GM18498 (cell line): ENCODE measurements around the gene ALG5.

Source experiments
- ATAC-seq: cut with Tn5 transposase; IDR thresholded peaks from one replicate; pipeline ENCODE4 v1.9.1; 2021; ENCODE audit warnings: mild to moderate bottlenecking, moderate library complexity; ENCODE audit not compliant: unreplicated experiment

Gene ALG5

DNA sequence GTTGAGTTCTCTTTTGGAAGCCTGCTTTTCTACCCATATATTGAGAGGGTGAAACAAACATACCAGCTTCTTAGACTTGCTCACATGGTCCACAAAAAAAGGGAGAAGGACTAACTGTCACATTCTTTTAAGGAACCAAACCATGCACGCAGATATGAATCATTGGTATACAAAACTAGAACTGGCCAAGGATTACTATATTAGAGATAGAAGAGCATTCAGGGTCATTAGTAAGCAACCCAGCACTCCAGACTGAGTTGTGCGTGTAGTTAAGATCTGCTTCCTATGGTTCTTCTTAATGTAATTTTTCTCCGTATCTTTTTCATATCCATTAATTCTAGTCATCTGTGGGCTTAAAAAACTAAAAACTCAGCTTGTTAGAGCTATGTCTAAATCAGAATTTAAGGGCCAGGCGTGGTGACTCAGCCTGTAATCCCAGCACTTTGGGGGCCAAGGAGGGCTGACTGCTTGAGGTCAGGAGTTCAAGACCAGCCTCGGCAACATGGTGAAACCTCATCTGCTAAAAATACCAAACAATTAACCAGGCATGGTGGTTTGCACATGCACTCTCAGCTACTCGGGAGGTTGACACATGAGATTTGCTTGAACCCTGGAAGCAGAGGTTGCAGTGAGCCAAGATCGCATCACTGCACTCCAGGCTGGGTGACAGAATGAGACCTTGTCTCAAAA is 19.6 kb downstream of the ALG5 start:
- ATAC-seq: no peak

DNA sequence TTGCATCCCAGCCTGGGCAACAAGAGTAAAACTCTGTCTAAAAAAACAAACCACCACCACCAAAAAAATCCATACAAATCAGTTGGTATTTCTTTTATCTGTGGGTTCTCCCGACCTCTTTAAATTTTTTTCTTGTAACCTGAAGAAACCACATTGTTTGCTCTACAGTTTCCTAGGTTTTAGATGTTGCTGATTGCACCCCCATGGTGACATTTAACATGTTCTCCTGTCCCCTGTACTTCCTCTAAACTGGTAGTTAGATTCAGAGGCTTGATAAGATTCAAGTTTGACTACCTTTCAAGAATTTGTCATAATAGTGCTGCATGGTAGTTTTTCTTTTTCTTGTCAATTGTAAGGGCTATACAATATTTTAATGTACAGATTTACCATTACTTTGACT is 24.0 kb downstream of the ALG5 start:
- no peak for ATAC-seq

DNA sequence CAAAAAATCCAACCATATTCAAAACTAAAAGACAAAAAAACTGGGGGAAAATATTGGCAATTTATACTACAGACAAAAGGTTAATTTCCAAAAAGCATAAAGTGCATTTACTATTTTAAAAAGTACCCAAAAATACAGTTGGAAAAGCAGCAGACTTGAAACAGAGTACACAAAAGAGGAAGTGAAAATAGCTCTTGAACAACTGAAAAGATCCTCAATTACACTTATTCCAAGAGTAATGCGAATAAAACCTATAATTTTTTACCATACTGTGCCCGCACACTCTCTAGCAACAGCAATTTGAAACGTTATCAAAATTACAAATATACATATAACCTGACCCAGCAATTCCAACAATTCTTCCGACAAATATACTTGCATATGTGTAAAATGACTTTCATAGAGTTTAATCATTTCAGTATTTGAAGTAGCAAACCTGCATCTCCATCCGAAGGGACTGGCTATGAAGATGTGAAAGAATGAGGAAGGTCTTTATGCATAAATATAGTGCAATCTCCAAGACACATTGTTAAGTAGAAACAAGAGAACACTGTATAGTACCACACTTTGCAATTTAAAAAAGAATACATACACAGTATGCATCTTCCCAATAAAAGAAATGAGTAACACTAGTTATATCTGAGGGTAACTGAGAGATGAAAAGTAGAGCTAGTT is 25.4 kb downstream of the ALG5 start:
- ATAC-seq: peak; percentile 87

DNA sequence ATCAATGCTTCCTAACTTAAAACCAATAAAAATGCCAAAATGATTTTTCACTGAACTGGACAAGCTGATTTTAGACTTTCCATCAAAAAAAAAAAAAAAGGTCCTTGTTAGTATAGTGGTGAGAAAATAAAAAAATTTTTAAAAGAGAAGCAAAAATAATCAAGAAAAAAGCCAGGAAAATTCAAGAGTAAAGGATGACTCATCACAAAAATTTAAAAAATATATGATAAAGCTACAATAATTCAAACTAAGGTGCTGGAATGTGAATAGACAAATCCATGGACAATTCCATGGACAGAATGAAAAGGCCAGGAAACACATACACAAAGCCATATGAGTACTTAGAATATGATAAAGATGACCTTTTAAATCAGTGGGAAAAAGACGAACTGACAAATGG is 26.1 kb downstream of the ALG5 start:
- no peak for ATAC-seq

DNA sequence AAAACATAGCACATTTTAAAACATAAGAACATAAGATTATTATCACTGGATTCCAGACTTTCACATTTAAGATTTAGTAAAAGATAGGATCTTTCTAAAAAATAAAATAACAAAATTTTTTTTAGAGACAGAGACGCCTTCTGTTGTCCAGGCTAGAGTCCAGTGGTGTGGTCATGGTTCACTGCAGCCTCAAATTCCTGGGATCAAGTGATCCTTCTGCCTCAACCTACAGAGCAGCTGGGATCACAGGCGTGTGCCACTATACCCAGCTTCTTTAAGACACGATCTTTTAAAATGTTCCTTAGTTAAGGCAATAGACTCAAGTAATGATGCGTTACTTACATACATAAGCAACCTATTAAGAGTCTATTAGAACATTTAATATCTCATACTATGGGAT is 32.7 kb downstream of the ALG5 start:
- no peak for ATAC-seq

DNA sequence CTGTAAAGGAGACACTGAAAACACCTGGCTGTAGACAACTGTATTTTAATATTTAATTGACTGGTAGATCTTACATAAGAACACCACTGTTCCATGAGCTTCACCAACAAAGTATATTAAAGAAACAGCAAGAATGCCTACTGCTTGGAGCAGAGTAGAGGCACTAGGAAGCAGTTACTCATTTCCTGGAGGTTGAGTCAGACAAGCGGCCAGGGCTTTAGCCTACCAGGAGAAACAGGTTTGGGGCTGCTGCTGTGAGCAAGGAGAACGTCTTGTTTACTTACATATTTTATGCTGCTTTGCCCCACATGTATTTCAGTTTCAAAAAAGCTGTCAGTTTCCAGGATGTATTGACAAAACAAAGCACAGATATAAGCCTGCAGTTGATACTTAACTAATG is 33.4 kb downstream of the ALG5 start:
- ATAC-seq: no peak

DNA sequence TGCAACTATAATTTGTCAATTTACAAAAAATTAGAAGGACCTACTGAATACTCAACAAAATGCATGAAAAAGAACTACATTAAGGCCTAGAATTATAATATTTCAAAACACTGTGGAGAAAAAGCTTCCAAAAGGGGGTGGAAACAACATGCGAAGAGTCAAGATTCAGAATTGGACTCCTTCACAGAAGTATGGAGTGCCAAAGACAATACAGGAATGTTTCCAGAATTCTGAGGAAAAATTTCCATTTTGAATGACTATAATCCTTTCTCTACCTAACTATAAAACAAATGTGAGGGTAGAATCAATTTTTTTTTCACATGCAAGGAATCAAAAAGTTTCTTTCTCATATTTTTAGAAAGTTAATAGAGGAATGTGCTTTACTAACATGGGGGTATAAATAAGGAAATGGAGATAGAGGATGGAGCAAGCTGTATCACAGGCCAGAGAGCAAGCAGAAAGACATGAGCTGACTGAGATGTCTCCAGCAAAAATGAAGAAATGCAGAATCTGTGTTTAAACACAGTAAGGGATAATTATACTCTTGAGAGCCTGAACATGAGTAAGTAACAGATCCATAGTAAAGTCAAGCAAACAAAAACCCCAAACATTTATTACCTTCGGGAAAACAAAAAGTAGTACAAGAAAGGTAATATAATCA is 39.6 kb downstream of the ALG5 start:
- no peak for ATAC-seq

DNA sequence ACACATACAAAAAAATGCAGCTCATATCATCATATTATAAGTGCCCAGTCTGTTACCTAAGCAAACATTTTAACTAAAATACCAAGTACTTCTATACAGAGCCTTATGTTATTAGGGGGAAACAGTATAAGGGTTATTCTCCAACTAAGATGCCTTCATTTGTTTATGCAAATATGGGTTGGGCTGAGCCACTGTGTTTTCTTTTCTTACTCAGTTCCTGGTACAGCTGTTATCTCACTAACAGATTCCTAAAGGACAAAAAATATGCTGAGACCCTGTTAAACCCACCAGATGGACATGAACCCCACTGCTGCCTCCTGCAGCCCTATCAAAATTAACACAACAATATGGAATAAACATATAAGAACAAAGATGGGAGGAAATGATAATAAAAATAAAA is 44.6 kb downstream of the ALG5 start:
- ATAC-seq: no peak

DNA sequence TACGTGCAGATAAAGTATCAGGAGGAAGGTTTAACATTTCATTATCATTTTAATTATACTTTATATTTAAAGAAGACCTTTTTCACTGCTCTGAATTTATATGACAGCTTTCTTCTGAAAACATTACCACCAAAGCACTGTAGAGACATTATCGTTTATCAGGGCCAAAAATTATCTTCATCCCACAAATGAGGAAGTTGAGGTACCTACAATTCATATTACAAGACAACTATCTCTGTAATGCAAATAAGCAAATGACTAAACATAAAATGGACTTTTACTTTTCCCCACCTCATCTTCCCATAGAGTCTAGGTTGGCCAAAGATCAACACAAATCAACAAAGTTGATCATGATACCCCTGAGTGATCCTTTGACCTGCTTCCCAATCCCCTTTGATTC is 48.2 kb downstream of the ALG5 start:
- no peak for ATAC-seq

DNA sequence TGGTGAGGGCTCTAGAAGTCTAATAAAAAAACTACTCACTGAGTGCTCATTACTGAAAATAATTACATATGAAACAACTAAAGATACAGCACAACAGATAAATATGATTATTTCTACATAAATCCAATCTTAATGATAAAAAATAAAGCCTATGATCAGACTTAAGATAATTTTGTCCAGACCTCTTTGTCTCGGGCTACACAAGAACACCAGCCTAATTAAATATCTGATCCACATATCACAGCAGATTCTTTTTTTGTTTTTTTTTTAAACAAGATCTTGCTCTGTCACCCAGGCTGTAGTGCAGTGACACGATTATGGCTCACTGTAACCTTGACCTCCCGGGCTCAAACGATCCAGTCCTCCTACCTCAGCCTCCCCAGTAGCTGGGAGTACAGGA is 48.8 kb downstream of the ALG5 start:
- no peak for ATAC-seq

DNA sequence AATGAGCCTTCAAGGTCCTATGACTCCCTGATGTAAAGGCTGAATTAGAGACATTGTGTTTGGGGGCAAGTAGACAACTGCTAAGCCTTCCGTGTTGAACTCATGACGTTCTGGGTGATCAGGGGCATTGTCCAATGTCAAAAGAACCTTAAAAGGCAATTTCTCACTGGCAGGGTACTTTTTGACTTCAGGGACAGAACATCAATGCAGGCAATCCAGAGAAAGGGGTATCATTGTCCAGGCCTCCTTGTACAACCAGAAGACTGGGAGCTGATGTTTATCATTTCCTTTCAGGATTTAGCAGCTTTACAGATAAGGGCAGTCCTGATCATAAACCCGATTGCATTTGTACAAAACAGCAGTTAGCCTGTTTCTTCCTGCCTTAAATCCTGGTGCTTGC is 54.1 kb downstream of the ALG5 start:
- no peak for ATAC-seq

DNA sequence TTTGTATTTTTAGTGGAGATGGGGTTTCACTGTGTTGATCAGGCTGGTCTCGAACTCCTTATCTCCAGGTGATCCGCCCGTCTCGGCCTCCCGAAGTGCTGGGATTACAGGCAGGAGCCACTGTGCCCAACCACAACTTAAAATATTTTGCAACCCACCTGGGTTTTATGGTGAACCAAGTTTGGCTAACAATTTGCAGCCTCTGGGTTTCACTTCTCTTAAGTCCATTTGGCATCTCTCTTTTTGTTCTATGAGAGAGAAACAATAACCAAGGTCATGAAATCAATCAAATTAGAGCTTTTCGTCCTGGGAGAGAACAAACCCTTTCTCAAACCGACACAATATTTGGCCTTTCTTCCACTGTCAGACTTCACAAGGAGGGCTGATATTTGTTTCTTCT is 73.5 kb downstream of the ALG5 start:
- no peak for ATAC-seq

DNA sequence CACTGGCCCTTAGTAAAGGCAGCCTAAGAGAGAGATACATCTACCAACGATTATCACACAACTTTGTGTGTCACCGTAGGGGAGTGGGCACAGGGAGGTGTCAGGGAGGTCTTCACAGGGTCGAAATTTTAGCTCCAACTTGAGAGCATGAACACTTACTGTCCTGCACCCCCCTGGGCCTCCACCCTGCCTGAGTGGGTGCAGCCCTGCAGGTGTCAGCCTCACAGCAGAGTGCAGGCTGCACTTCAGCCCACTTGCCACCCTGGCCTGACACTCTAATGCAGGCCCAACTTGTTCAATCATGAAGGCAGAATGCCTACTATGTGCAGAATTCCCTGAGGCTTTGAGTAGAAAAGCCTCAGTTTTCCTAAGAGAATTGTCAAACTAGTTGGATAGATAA is 75.1 kb downstream of the ALG5 start:
- no peak for ATAC-seq

DNA sequence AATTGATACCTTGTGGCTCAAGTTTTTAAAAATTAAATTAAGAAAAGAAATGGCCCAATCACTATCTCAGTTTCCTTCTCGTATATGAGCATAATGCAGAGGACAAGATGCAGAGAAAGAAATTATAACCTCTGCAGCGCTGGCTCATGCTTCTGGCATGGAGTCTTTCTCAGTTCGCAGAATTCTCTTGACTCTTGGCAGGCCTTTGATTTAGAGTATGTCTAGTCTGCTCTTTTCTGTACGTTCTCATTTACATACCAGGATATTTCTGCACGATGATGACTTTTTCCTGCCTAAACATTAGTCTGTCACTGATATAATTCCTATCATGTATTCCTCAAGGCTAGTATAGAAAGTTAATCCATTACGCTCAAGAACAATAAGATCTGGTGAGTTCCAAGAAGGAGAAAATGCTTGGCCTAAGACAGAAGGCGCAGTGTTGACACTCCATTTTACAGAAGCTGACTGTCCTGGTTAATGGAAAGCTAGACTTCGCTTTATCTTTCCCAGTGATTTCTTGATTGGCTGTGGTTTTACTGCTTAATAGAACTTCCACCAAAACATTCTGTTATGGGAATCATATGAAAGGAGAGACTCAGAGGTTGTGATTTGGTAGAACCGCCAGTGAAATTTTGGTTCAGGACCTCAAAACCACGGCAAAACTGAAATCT is 77.4 kb downstream of the ALG5 start:
- ATAC-seq: no peak

DNA sequence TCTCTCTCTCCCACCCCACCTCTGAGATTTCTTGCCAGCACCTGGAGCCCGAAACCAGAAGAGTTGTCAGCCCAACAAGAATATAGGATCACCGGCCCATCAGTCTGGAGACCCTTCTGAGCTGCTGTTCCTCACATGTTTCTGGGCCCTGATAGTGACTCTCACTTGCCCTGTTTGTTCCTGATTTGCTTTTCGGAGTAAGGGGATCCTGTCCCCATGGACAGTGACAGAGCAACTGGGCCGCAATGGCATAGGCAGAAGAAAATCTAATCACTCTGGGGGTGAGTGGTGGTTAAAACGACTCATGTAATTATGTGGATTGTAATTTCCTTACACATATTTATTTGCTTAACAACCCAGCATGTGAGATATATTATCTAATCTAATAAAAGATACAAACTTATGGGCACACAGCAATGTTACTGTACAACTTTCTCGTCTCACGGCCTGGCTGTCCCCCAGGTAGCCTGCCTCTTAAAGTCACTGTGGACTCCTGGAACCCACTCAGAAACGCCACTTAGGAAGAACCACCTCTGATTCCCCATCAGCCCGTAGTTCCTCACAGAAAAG is 78.4 kb downstream of the ALG5 start:
- no peak for ATAC-seq

DNA sequence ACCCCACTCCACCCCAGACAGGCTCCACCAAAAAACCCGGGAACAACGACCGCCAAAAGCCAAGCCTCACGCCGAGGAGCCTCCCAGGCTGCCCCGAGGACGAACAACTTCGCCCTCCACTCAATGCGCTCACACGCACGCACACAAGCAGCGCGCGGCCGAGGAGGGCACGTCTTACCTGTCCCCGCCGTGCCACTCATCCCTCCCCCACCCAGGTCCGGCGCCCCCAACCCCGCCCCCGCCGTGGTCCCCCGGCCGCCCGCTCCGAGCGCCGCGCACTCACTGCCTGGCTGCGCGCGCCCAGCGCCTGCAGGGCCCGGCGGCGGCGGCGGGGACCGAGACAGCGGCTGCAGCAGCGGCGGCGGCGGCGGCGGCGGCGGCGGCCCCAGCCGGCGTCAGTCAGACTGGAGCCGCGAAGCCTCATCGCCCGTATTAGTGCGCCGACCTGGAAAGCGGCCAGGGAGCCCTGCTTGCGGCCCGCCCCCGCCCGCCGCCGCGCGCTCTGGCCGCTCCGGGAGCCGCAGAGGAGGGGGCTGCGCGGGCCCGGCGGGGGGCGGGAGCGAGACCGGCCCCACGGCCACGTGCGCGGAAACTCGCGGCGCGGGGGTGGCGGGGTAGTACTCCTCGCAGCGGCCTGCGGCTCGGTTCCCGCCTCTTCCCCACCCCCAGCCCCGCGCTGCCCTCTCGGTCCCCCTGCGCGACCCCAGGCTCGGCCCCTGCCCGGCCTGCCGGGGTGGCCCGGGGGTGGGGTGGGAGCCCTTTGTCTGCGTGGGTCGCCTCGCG is 79.1 kb downstream of the ALG5 start, which contains the start of gene SMAD9:
TSS of gene SMAD9 (minus strand) at position 406 of the 783 bp plus-strand sequence. CDS start 40,549 bp downstream, outside the sequence.
- ATAC-seq: peak; percentile 77

DNA sequence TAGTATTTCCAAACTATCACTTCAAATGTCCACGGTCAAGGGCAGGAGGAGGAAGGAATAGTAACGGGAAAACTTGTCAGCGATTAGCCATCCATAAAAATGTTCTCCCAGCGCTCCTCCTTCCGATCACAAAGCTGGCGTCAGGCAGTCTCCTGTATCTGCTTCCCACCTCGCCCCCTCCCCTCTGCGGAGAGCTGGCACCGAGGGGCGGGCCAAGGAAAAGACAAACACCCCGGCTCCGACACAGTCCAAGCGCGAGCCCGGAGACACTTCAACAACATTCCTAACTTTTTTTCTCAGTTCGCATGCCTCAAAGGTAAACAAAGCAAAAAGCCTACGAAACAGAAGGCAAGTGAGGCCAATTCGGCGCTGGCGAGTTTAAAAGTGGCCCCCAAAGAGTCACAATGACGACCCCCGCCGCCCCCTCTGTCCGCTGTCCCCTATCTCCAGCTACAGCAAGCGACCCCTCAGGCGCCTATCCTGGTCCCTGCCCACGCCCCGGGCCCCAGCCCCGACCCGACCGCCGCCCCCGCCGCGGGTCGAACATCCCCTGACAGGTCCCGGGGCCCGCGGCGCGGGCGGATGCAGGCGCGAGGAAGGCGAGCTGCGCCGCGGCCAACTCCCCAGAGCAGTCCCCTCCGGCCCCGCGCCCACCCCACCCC is 79.8 kb downstream of the ALG5 start:
- peak; percentile 12 for ATAC-seq

DNA sequence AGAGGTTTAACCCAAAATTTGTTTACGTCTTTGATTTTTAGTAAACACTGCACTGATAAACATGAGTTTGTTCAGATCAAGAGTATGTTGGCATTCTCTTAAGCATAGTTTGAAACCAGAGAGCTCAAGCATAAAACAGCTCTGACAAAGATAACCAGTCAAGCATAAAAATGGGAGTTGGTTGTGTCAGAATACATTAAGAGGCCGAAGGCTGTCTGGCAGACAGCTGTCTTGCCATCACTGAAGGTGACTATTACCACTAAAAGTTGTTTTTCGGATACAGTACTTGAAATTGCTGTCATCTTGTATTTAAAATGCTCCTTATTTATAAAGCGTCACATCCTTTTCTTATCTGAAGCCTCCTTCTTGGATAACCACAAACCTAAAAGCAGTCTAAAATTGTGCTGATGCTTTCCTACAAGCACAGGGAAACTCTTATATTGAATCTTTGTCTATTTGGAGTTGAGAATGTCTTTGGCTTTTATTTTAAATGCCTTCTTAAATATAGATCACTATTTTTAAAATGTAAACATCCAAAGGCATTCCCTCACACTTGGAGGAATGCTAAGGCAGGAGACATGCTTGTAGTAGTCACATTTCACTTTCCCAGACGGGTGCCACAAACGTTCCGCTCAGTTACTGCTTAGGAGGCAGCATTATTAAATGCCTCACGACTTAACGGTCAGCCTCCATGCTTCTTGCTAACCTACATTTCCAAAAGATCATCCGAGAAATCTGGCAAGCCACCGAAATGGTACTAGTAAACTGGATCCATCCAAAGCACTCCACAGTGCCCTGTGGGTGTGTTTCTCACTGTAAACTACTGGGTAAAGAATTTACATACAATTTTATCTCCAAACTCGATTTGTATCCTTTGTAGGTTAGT is 80.7 kb downstream of the ALG5 start:
- ATAC-seq: no peak

DNA sequence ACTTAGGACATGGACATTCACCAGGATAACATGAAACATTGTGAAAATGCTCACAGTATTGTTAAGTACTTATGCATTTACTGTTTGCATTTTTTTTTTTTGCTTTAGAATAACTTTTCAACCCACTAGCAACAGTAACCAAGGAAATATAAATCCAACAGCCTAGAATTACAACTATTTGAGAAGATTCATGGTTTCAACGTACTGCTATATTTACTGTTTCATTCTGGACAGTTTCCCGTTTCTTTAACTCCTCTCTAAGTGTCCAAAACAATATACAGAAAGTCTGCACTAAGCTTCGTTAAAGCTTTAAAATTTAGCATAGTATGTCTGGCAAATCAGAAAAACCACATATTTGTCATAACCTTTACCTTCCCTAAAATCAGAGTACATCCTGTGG is 81.8 kb downstream of the ALG5 start:
- ATAC-seq: no peak
